Chondrocyte (in vitro differentiated cells): ENCODE measurements around the gene STPG3. TPM values are rescaled to one million over a fixed set of nuclear protein-coding genes. Genes with fewer than 3 reads are reported as not detected.
A peak's percentile ranks its signal among the peaks of the same experiment; 100 is the strongest.

Experiments
- DNase-seq: peaks from one replicate; pipeline ENCODE4 v3.0.0; 2021; ENCODE audit warnings: mixed read lengths, low spot score
- H3K27ac Mint-ChIP-seq: one replicate; pipeline ENCODE4 v1.8.0; 2021; ENCODE audit warnings: mild to moderate bottlenecking, moderate library complexity, mixed read lengths; ENCODE audit not compliant: unreplicated experiment
- H3K27me3 Mint-ChIP-seq: 2 replicates; pipeline ENCODE4 v1.8.0; 2021; ENCODE audit warnings: low read depth, mixed read lengths
- H3K36me3 Mint-ChIP-seq: 2 replicates; pipeline ENCODE4 v1.8.0; 2021; ENCODE audit warnings: low read depth, mixed read lengths
- H3K4me1 Mint-ChIP-seq: 2 replicates; pipeline ENCODE4 v1.8.0; 2021; ENCODE audit warnings: low read depth, mild to moderate bottlenecking, mixed read lengths
- H3K4me3 Mint-ChIP-seq: one replicate; pipeline ENCODE4 v1.8.0; 2021; ENCODE audit warnings: mild to moderate bottlenecking, moderate library complexity, mixed read lengths; ENCODE audit not compliant: unreplicated experiment
- H3K9me3 Mint-ChIP-seq: 2 replicates; pipeline ENCODE4 v1.8.0; 2021; ENCODE audit warnings: low read depth, mixed read lengths
- total RNA-seq: library from RNA; stranded (reverse); gene quantifications from 3 replicates; pipeline ENCODE4 v1.2.1, GENCODE V29; 2021
- TF ChIP-seq, protein P1 (sequence below): fragments of 200-600 bp; sonication (generic); IDR thresholded peaks from 2 replicates; pipeline ENCODE4 v1.5.0; 2021; ENCODE audit warnings: antibody characterized with exemption, mild to moderate bottlenecking, moderate library complexity

STPG3 gene
- total RNA-seq, 1 donor from 2014 or later, result not detected

DNA sequence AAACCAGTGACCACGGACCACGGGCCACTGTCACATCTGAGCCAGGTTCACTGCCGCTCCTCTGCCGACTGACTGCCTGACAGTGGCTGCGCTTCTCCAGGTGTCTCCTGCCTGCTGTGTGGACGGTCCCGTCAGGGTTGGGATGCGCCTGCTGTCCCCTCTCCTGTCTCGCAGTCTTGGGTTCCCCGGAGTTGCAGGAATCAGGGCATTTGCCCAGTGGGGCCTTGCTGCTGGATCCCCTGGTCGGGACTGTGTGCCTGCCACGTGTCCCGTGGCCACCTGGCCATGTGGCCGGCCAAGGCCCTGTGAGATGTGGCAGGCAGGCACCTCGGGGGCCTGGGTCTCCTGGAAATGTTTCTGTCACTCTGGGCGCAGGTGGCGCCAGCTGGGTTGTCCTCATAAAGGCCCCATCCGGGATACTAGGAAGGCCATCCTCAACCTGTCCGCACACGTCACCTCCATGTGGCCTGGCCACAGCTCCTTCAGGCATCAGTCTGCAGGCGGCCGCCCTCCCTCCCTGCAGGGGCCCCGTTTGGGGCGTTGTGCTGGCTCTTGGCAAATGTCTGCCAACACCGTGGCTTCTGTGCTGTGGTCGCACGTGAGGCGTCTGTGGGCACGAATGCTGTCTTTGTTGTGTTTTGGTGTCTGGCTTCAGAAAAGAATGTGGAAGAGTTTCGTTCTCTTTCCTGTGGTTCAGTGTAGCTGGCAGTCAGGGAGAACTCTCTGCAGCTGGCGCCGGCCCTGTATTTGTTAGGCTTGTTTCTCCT, 20.0 kb downstream of the STPG3 start:
- DNase-seq, result no peak
- TF ChIP-seq, protein P1, sequence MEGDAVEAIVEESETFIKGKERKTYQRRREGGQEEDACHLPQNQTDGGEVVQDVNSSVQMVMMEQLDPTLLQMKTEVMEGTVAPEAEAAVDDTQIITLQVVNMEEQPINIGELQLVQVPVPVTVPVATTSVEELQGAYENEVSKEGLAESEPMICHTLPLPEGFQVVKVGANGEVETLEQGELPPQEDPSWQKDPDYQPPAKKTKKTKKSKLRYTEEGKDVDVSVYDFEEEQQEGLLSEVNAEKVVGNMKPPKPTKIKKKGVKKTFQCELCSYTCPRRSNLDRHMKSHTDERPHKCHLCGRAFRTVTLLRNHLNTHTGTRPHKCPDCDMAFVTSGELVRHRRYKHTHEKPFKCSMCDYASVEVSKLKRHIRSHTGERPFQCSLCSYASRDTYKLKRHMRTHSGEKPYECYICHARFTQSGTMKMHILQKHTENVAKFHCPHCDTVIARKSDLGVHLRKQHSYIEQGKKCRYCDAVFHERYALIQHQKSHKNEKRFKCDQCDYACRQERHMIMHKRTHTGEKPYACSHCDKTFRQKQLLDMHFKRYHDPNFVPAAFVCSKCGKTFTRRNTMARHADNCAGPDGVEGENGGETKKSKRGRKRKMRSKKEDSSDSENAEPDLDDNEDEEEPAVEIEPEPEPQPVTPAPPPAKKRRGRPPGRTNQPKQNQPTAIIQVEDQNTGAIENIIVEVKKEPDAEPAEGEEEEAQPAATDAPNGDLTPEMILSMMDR, result no peak
- H3K9me3 Mint-ChIP-seq, result no peaks in the 10 kb centered on the region
- H3K4me1 Mint-ChIP-seq, result peaks cover 53% of the 10 kb centered on the region
- H3K27me3 Mint-ChIP-seq, result no peaks in the 10 kb centered on the region
- peak overlapping the region; percentile 83 for H3K27ac Mint-ChIP-seq
- H3K4me3 Mint-ChIP-seq, result no peak overlapping the region
- peaks cover 14% of the 10 kb centered on the region for H3K36me3 Mint-ChIP-seq

GRCh38 chr9:137271696-137272076, 20.6 kb downstream of the STPG3 start:
- no peak overlapping the region for H3K4me3 Mint-ChIP-seq

GRCh38 chr9:137272241-137273094, 21.4 kb downstream of the STPG3 start:
- peak; percentile 91 for DNase-seq
- Mint-ChIP-seq H3K36me3 (peaks cover 14% of the 10 kb centered on the region), H3K27ac (no peak overlapping the region), H3K4me1 (peaks cover 62% of the 10 kb centered on the region), H3K4me3 (no peak overlapping the region), H3K27me3 (no peaks in the 10 kb centered on the region), H3K9me3 (no peaks in the 10 kb centered on the region)
- TF ChIP-seq, protein P1, result no peak

More at GRCh38 chr9:137271696-137272076, 20.6 kb downstream of the STPG3 start:
- no peak for DNase-seq
- H3K27ac Mint-ChIP-seq, result peak overlapping the region; percentile 83
- TF ChIP-seq, protein P1, result no peak
- no peaks in the 10 kb centered on the region for H3K9me3 Mint-ChIP-seq
- peaks cover 56% of the 10 kb centered on the region for H3K4me1 Mint-ChIP-seq
- H3K36me3 Mint-ChIP-seq, result peaks cover 14% of the 10 kb centered on the region
- no peaks in the 10 kb centered on the region for H3K27me3 Mint-ChIP-seq

GRCh38 chr9:137273095-137273490, 22.0 kb downstream of the STPG3 start:
- no peak for DNase-seq
- no peaks in the 10 kb centered on the region for H3K27me3 Mint-ChIP-seq
- no peaks in the 10 kb centered on the region for H3K9me3 Mint-ChIP-seq
- H3K4me1 Mint-ChIP-seq, result peaks cover 61% of the 10 kb centered on the region
- H3K4me3 Mint-ChIP-seq, result no peak overlapping the region
- no peak overlapping the region for H3K27ac Mint-ChIP-seq
- TF ChIP-seq, protein P1, result no peak
- peaks cover 14% of the 10 kb centered on the region for H3K36me3 Mint-ChIP-seq

DNA sequence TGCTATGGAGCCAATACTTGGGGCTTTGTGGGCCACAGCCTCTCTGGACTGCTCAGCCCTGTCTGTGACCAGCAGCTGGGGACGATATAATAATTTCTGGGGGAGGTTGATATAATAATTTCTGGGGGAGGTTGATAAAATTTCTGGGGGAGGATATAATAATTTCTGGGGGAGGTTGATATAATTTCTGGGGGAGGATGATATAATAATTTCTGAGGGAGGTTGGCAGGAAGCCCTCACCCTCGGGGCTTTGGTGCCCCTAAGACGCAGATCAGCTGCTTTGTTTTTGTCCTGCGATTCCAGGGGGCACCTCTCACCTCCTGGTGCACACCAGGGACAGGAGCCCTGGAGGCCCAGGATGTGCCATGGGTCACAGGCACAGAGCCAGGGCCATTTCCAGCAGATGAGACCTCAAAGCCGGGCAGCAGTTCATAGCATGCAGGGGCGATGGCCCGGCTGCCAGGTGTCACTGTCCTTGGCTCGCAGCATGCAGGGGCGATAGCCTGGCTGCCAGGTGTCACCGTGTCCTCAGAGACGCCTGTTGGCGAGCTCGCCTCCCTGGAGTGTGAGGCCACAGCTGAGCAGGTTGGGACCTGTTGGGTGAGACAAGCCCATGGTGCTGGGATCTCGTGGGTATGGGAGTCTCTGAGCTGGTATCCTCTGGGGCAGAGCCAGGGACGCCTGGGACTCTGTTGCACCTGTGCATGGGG, 22.7 kb downstream of the STPG3 start:
- Mint-ChIP-seq H3K4me1 (peaks cover 54% of the 10 kb centered on the region), H3K36me3 (peaks cover 11% of the 10 kb centered on the region), H3K9me3 (no peaks in the 10 kb centered on the region), H3K4me3 (no peak overlapping the region), H3K27me3 (no peaks in the 10 kb centered on the region), H3K27ac (no peak overlapping the region)
- TF ChIP-seq, protein P1, result no peak
- DNase-seq, result no peak
